GM12891 (cell line): ENCODE measurements around the gene TLCD2.

Experiments
- POLR2A ChIP-seq: IDR thresholded peaks from 2 replicates; pipeline ENCODE4 v1.6.1; 2011; ENCODE audit warnings: low read depth, low read length, control low read depth
- POLR2AphosphoS5 ChIP-seq: IDR thresholded peaks from 2 replicates; pipeline ENCODE4 v1.6.1; 2011; ENCODE audit warnings: low read depth, low read length, control low read depth
- SPI1 ChIP-seq: IDR thresholded peaks from 2 replicates; pipeline ENCODE4 v1.6.1; 2011; ENCODE audit warnings: low read depth, low read length, control low read depth
- TAF1 ChIP-seq: IDR thresholded peaks from 2 replicates; pipeline ENCODE4 v1.6.1; 2011; ENCODE audit warnings: low read depth, low read length, control low read depth

- TF ChIP-seq POLR2AphosphoS5 (no peak), SPI1 (no peak), TAF1 (no peak), POLR2A (no peak)
Measured at GRCh38 chr17:1711804-1712203, 1.6 kb upstream of the TLCD2 start.
